CD14-positive monocyte (primary cell): Measurements from ENCODE around the gene UBE2A. TPM values are rescaled to one million over a fixed set of nuclear protein-coding genes. Genes with fewer than 3 reads are reported as not detected.

Experiments
- DNase-seq, 3 donors: peaks; one replicate each; pipeline ENCODE4 v3.0.0-alpha.2; 2011 to 2022
- H2AFZ ChIP-seq: 2 replicates; pipeline ENCODE4 v1.6.0; 2012; ENCODE audit warnings: mild to moderate bottlenecking, low read depth, low read length, inconsistent platforms; ENCODE audit not compliant: insufficient read depth, poor library complexity, severe bottlenecking
- H3K27ac ChIP-seq, 2 donors: 1 replicate in 1 of 2; 2 replicates in 1 of 2; pipeline ENCODE4 v1.5.1; 2012 to 2013; ENCODE audit warnings: low read length in 2 of 2, control low read depth in 1 of 2, inconsistent platforms in 1 of 2, low read depth in 1 of 2, mild to moderate bottlenecking in 1 of 2
- H3K27me3 ChIP-seq, 2 donors: one replicate each; pipeline versions ENCODE4 v1.6.0 to v1.6.1; 2011 to 2013; ENCODE audit warnings: low read length in 2 of 2; ENCODE audit not compliant: control insufficient read depth in 2 of 2, insufficient read depth in 2 of 2
- H3K36me3 ChIP-seq, 2 donors: replicated peaks in 1 of 2; 1 replicate in 1 of 2; 2 replicates in 1 of 2; pipeline versions ENCODE4 v1.5.1 to v1.6.1; 2012 to 2013; ENCODE audit warnings: low read length in 2 of 2, control low read depth in 1 of 2, inconsistent platforms in 1 of 2, mild to moderate bottlenecking in 1 of 2; ENCODE audit not compliant: insufficient read depth in 2 of 2, control insufficient read depth in 1 of 2
- H3K4me1 ChIP-seq, 2 donors: 1 replicate in 1 of 2; 2 replicates in 1 of 2; pipeline versions ENCODE4 v1.5.1 to v1.6.1; 2012 to 2013; ENCODE audit warnings: low read length in 2 of 2, control low read depth in 1 of 2, inconsistent platforms in 1 of 2, mild to moderate bottlenecking in 1 of 2, moderate library complexity in 1 of 2; ENCODE audit not compliant: insufficient read depth in 2 of 2, control insufficient read depth in 1 of 2
- H3K4me2 ChIP-seq: replicated peaks from 2 replicates; pipeline ENCODE3; 2012; ENCODE audit warnings: low read length, moderate library complexity, mild to moderate bottlenecking; ENCODE audit not compliant: poor library complexity, severe bottlenecking; ENCODE audit errors: extremely low read depth
- H3K4me3 ChIP-seq, 3 experiments: fragments of 200-600 bp in 1 of 3; sonication (generic) in 1 of 3; replicated peaks in 1 of 3; 1 replicate in 2 of 3; 2 replicates in 1 of 3; pipeline ENCODE4 v1.5.1; 2011 to 2013; ENCODE audit warnings: low read length in 3 of 3, mild to moderate bottlenecking in 3 of 3, control low read depth in 2 of 3, low read depth in 2 of 3, inconsistent platforms in 1 of 3, moderate library complexity in 1 of 3
- H3K79me2 ChIP-seq: 2 replicates; pipeline ENCODE4 v1.6.0; 2012; ENCODE audit warnings: mild to moderate bottlenecking, control low read depth, inconsistent platforms, low read length, moderate library complexity; ENCODE audit not compliant: insufficient read depth
- H3K9ac ChIP-seq: 2 replicates; pipeline ENCODE4 v1.6.0; 2017; ENCODE audit warnings: low read length, mild to moderate bottlenecking; ENCODE audit not compliant: insufficient read depth, poor library complexity, severe bottlenecking
- H3K9me3 ChIP-seq, 2 donors: replicated peaks in 1 of 2; 1 replicate in 1 of 2; 2 replicates in 1 of 2; pipeline versions ENCODE4 v1.5.1 to v1.6.1; 2012 to 2013; ENCODE audit warnings: low read length in 2 of 2, control low read depth in 1 of 2; ENCODE audit not compliant: control insufficient read depth in 1 of 2, insufficient read depth in 1 of 2
- H4K20me1 ChIP-seq: 2 replicates; pipeline ENCODE4 v1.6.0; 2012; ENCODE audit warnings: mild to moderate bottlenecking, low read length, control low read depth, moderate library complexity; ENCODE audit not compliant: insufficient read depth
- H3K27ac Mint-ChIP-seq, 7 donors: one replicate each; pipeline ENCODE4 v1.8.0; 2020; ENCODE audit warnings: mild to moderate bottlenecking in 7 of 7, mixed read lengths in 7 of 7, moderate library complexity in 6 of 7, inconsistent platforms in 2 of 7
- H3K27me3 Mint-ChIP-seq, 3 donors: one replicate each; pipeline ENCODE4 v1.8.0; 2021 to 2022; ENCODE audit warnings: low read depth in 3 of 3, mild to moderate bottlenecking in 3 of 3, mixed read lengths in 3 of 3, moderate library complexity in 3 of 3, inconsistent platforms in 1 of 3
- H3K36me3 Mint-ChIP-seq, 2 donors: one replicate each; pipeline ENCODE4 v1.8.0; 2020; ENCODE audit warnings: mixed read lengths in 2 of 2, inconsistent platforms in 1 of 2, mild to moderate bottlenecking in 1 of 2
- H3K4me1 Mint-ChIP-seq: one replicate; pipeline ENCODE4 v1.8.0; 2020; ENCODE audit warnings: mild to moderate bottlenecking, mixed read lengths
- H3K4me3 Mint-ChIP-seq, 2 donors: one replicate each; pipeline ENCODE4 v1.8.0; 2020; ENCODE audit warnings: mild to moderate bottlenecking in 2 of 2, mixed read lengths in 2 of 2, moderate library complexity in 1 of 2
- H3K9me3 Mint-ChIP-seq, 7 donors: one replicate each; pipeline ENCODE4 v1.8.0; 2020 to 2022; ENCODE audit warnings: mixed read lengths in 7 of 7, mild to moderate bottlenecking in 6 of 7, moderate library complexity in 6 of 7, inconsistent platforms in 2 of 7
- CTCF ChIP-seq: fragments of 200-600 bp; IDR thresholded peaks from one replicate; pipeline ENCODE4 v1.8.0; 2022; ENCODE audit warnings: antibody characterized with exemption, mild to moderate bottlenecking
- WGBS: methylation state at CpG from one replicate; pipeline ENCODE4 v1.1.5; 2013; ENCODE audit warnings: missing lambda C conversion rate; ENCODE audit not compliant: insufficient coverage; 5-methylcytosine and 5-hydroxymethylcytosine counted together
- intact Hi-C, 2 donors: fragments of 100-400 bp; cut with micrococcal nuclease; formaldehyde crosslinking; loops; one replicate each; pipeline versions ENCODE4 v1.15.0 to v1.15.1; 2023
- polyA plus RNA-seq, 3 donors: library from polyadenylated mRNA; depleted of rRNA in 1 of 3; unstranded in 2 of 3; stranded (reverse) in 1 of 3; fragments of 300-500 nt in 2 of 3; fragments of >200 nt in 1 of 3; fragmentation: Illumina TruSeq in 2 of 3; gene quantifications; 1 replicate in 2 of 3; 2 replicates in 1 of 3; pipeline ENCODE4 v1.2.3, GENCODE V29; 2012 to 2021

Gene UBE2A
- polyA plus RNA-seq, 3 donors = 68.7 to 91.4 (median 74.1) TPM

DNA sequence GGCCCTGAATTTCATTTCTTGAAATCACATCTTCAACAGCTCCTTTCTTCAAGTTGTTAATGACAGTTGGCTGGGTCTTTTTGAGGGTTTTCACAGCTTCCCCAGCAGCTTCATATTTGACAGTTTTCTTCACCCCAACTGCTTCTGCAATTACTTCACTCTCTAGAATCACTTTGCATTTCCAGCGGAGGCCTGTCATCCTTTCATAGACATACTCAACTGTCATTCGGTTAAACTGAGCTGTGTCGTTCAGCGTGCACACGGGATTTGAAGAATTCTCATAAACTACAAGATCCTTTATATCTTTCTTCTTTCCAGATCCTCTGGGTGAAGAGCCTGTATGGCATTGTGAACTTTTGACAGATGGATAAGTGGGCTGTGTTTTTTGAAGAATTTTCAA lies 15.4 kb downstream of the UBE2A start:
- no peak overlapping the region for H2AFZ ChIP-seq
- Mint-ChIP-seq H3K27ac (peak overlapping the region in 1 of 7 donors; percentile 37), H3K9me3 (no peaks in the 10 kb centered on the region), H3K4me3 (no peak overlapping the region), H3K27me3 (peaks cover 0 to 5% (median 0%) of the 10 kb centered on the region in 3 donors), H3K4me1 (no peaks in the 10 kb centered on the region), H3K36me3 (peaks cover 28 to 45% of the 10 kb centered on the region in 2 donors)
- H3K79me2 ChIP-seq = no peaks in the 10 kb centered on the region
- no peak overlapping the region for H3K4me2 ChIP-seq
- no peak overlapping the region for H3K4me3 ChIP-seq
- no peak for DNase-seq
- H3K9ac ChIP-seq = no peak overlapping the region
- no CpG with 5 or more reads among the region's 5 CpGs for WGBS
- H3K27ac ChIP-seq = no peak overlapping the region
- H3K36me3 ChIP-seq = peaks cover 23 to 45% of the 10 kb centered on the region in 2 donors
- no peaks in the 10 kb centered on the region for H3K4me1 ChIP-seq
- intact Hi-C loops = no loop called here
- H3K9me3 ChIP-seq = no peaks in the 10 kb centered on the region
- TF ChIP-seq CTCF = no peak
- no peaks in the 10 kb centered on the region for H3K27me3 ChIP-seq
- H4K20me1 ChIP-seq = no peaks in the 10 kb centered on the region

- no peak overlapping the region for H3K4me2 ChIP-seq
- Mint-ChIP-seq H3K27ac (peak overlapping the region in 1 of 7 donors; percentile 65), H3K4me3 (no peak overlapping the region), H3K4me1 (peaks cover 18% of the 10 kb centered on the region), H3K27me3 (peaks cover 0 to 25% (median 0%) of the 10 kb centered on the region in 3 donors), H3K9me3 (peaks cover 0 to 3% (median 0%) of the 10 kb centered on the region in 7 donors), H3K36me3 (peaks cover 2 to 5% of the 10 kb centered on the region in 2 donors)
- no peaks in the 10 kb centered on the region for H4K20me1 ChIP-seq
- no peak overlapping the region for H3K9ac ChIP-seq
- no peak for DNase-seq
- no peak overlapping the region for H3K4me3 ChIP-seq
- TF ChIP-seq CTCF = no peak
- H3K9me3 ChIP-seq = no peaks in the 10 kb centered on the region
- H3K79me2 ChIP-seq = peaks cover 69% of the 10 kb centered on the region
- H3K27ac ChIP-seq = no peak overlapping the region
- intact Hi-C loops = loop anchor here (10.0 kb wide), 2 partner anchors 92 to 172 kb away; partner anchors contain the start of gene SEPTIN6 (in 1 of the 2)
- 92% methylated on average over 2 of the region's 9 CpGs for WGBS
- H2AFZ ChIP-seq = no peak overlapping the region
- no peaks in the 10 kb centered on the region for H3K36me3 ChIP-seq
- no peaks in the 10 kb centered on the region for H3K27me3 ChIP-seq
- H3K4me1 ChIP-seq = peaks cover 11 to 14% of the 10 kb centered on the region in 2 donors
These were observed 28.4 kb downstream of the UBE2A start for GRCh38 chrX:119602701-119603255.
